SK-N-SH (cell line): ENCODE measurements around the gene CCDC171.

ENCODE experiments used
- MXI1 ChIP-seq: IDR thresholded peaks from 2 replicates; pipeline ENCODE4 v1.6.1; 2012; ENCODE audit warnings: mild to moderate bottlenecking, low read depth, low read length, improper control_type of control experiment
- RCOR1 ChIP-seq: fragments of 150-350 bp; IDR thresholded peaks from 2 replicates; pipeline ENCODE4 v1.6.1; 2017; ENCODE audit warnings: antibody characterized with exemption, low read length
- TAF1 ChIP-seq: IDR thresholded peaks from 2 replicates; pipeline ENCODE4 v1.6.1; 2012; ENCODE audit warnings: low read depth, mild to moderate bottlenecking, low read length, moderate library complexity, borderline replicate concordance
- USF2 ChIP-seq: fragments of 150-350 bp; IDR thresholded peaks from 2 replicates; pipeline ENCODE4 v1.6.1; 2017; ENCODE audit warnings: antibody characterized with exemption, low read length, low read depth, borderline replicate concordance
- YY1 ChIP-seq: IDR thresholded peaks from 2 replicates; pipeline ENCODE4 v1.4.0; 2012; ENCODE audit warnings: low read depth, mild to moderate bottlenecking
- TF ChIP-seq, protein P1 (sequence below): fragments of 200-600 bp; sonication (generic); IDR thresholded peaks from 2 replicates; pipeline ENCODE4 v1.6.1; 2017; ENCODE audit warnings: antibody characterized with exemption, mild to moderate bottlenecking, moderate library complexity

DNA sequence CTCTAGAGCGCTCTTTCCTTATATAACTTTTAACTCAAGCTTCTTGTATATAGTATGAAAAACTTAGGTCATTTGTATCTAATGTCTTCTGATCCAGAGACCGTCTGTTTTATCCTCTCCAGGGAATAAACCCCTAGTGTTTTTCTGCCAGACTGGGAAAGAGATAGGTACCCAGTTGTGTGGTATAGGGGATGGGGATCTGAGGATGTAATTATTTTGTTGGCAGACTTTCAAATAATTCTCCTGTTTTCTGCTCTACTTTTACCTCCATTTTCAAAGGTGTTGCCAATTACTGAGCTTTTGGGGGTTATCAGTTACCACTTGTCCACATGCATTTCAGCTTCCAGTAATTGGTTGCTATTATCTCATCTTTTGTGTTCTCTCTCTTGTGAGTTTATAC is 17.9 kb downstream of the CCDC171 start:
- TF ChIP-seq TAF1 (no peak), USF2 (no peak), YY1 (no peak), MXI1 (no peak), RCOR1 (no peak)
- TF ChIP-seq, protein P1, sequence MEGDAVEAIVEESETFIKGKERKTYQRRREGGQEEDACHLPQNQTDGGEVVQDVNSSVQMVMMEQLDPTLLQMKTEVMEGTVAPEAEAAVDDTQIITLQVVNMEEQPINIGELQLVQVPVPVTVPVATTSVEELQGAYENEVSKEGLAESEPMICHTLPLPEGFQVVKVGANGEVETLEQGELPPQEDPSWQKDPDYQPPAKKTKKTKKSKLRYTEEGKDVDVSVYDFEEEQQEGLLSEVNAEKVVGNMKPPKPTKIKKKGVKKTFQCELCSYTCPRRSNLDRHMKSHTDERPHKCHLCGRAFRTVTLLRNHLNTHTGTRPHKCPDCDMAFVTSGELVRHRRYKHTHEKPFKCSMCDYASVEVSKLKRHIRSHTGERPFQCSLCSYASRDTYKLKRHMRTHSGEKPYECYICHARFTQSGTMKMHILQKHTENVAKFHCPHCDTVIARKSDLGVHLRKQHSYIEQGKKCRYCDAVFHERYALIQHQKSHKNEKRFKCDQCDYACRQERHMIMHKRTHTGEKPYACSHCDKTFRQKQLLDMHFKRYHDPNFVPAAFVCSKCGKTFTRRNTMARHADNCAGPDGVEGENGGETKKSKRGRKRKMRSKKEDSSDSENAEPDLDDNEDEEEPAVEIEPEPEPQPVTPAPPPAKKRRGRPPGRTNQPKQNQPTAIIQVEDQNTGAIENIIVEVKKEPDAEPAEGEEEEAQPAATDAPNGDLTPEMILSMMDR: no peak
